ENCODE measurements around the gene CHRNA5.

GRCh38 chr15:78599189-78599588 lies 33.9 kb downstream of the CHRNA5 start:
- TF ChIP-seq CTCF (IDR thresholded peaks at IDR 0.05) (no peak), POLR2A (IDR thresholded peaks at IDR 0.05) (no peak), EP300 (IDR thresholded peaks at IDR 0.05) (no peak), POLR2AphosphoS5 (IDR thresholded peaks at IDR 0.05) (no peak)

Measured in sigmoid colon (tissue), 4 donors.